NCI-H2107 (cell line): ENCODE data around the gene SYNJ2.

Experiments used
- DNase-seq: peaks from one replicate; lab custom pipeline; 2025; lab: John Stamatoyannopoulos, UW

SYNJ2 gene

DNA sequence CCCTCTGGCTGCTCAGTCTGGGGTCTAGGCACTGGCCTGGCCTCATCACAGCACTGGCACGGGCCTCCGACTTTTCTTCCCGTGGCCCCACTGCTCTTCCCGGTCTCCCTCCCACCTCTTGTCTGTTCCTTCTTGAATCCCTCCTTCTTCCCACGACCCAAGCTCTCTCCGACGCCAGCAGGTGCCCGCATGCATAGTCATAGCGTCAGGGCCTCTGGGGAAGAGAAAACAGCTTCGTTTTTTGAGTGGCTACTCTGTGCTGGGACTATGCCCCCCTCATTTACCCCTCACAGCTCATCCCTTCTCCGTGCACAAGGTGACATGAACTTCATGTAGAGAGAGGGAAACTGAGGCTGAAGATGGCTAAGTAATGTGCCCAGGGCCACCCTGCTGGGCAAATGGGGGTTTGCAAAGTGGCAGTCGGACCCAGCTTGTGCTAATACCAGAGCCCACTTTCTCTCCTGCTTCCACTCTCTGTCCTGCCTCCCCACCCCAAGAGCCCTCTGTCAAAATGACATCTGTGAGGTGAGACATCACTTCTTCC lies 59.2 kb downstream of the SYNJ2 start:
- DNase-seq = no peak

DNA sequence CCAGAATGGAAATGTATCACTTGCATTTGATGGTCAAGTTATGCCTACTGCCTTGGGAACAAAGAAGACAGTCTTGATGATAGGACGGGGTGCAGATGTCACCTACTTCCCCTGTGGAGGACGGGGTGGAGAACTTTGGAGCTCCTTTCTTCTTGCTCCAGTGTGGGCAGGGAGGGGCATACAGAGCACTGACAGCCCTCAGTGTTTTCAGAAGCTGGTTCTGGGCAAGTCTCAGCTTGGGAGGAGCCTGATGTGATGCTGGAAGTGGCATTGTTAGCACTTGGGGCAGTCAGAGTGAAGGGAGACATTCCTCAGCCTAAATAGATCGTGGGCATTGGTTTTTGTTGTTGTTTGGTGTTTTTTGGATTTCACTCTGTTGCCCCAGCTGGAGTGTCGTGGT lies 59.7 kb downstream of the SYNJ2 start:
- DNase-seq = no peak

DNA sequence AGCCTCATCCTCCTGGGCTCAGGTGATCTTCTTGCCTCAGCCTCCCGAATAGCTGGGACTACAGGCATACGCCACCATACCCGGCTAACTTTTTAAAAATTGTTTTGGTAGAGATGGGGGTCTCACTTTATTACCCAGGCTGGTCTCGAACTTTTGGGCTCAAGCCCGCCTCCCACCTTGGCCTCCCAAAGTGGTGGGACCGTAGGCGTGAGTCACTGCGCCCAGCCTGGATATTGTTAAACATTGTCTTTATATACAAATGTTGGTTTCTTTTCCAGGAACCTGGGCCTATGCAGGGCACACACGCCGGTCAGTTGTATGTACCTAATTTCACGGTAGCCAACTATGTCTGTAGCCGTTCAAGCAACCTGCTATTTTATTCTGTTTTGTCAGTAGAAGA lies 60.1 kb downstream of the SYNJ2 start:
- no peak for DNase-seq

DNA sequence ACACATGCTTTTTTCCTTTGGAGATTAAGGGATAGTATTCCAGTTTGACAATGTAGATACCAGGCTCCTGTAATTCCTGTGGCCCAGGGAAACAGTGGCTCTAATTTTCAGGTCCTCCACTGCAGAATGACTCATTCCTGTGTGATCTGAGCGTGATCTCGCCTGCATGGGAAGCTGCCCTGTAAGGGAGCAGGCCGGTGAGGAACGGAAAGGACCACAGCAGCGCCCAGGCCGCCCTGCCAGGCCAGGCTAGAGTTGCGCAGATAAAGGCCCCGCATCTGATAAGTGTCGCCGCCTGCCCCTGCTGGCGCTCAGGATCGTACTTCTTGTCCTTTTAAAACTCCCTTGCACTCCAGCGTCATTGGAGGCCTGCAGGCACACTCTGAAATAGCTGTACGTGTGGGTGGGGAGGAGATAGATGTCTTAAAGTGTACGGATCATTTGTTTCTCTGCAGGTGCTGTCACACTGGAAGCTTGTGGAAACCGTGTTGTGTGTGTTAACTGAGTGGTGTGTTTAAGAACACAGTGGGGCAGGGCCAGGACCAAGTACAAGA lies 60.7 kb downstream of the SYNJ2 start:
- DNase-seq = no peak

DNA sequence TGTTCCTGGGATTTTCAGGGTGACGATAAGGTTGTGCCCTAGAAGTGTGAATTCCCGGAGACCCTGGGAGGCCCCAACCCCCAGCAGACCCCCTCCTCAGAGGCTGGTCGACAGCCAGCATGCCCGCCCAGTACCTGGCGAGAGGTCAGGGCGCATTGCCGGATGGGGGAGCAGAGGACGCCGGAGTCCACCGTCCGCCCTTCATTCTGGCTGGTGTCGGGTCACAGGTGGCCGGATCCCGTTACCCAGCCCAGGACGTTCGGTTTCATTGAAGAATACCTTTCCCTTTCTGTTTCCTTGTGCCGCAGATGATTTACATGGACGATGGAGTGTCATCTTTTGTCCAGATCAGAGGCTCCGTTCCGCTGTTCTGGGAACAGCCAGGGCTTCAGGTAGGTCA lies 61.3 kb downstream of the SYNJ2 start:
- DNase-seq = no peak

DNA sequence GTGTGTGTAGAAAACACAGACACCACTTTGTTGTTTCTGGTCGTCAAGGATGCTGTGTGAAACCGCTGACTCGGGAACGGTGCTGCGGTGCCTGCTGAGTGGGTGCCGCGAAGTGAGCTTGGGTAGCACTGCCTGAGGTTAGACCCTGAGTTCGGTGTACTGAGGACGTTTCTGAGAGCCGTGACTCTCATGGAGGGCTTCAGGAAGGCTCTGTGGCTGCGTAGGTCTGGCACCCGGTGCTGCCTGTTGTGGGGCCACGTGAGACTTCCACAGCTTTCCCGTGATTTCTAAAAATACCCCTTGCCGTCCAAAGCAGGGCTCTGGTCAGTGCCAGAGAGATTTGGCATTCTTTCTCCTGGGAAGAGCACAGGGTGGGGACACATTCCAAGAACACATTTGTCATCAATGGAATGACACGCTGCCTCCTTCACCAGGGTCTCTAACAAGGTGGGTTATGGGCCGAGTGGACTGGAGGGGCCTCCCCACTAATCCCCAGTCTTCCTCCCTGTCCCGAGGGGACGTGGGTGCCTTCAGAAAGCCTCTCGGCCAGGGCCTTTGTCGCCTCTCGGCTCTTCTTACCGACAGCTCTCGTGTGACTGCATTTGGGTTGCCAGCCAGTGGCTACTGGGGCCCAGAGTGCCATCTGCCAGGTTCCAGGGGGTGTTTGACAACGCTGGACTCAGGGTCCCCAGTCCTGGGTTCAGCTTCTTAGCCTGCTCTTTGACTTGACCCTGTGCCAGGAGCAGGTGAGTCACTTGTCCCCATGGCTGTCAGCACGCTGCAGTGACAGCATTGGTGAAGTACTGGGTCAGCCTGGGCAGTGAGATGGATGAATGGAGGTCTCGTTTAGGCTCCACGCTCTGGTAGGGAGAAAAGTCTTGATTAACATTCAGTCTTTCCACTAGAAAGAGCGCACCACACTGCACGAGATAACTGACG lies 62.2 kb downstream of the SYNJ2 start:
- no peak for DNase-seq

DNA sequence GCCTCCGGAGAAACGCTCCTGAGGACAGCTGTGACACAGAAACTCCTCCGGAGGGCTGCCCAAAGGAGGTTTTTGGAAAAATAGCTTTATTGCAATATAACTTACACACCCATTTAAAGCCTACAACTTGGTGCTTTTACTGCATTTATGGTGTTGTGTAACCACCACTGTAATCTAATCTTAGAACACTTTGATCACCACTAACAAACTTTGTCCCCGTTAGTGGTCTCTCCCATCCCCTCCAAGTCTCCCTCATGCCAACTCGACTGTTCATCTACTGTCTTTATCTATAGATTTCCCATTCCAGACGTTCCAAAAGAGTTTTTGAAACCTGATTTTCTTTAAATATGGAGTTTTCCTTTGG lies 62.8 kb downstream of the SYNJ2 start:
- DNase-seq = no peak

DNA sequence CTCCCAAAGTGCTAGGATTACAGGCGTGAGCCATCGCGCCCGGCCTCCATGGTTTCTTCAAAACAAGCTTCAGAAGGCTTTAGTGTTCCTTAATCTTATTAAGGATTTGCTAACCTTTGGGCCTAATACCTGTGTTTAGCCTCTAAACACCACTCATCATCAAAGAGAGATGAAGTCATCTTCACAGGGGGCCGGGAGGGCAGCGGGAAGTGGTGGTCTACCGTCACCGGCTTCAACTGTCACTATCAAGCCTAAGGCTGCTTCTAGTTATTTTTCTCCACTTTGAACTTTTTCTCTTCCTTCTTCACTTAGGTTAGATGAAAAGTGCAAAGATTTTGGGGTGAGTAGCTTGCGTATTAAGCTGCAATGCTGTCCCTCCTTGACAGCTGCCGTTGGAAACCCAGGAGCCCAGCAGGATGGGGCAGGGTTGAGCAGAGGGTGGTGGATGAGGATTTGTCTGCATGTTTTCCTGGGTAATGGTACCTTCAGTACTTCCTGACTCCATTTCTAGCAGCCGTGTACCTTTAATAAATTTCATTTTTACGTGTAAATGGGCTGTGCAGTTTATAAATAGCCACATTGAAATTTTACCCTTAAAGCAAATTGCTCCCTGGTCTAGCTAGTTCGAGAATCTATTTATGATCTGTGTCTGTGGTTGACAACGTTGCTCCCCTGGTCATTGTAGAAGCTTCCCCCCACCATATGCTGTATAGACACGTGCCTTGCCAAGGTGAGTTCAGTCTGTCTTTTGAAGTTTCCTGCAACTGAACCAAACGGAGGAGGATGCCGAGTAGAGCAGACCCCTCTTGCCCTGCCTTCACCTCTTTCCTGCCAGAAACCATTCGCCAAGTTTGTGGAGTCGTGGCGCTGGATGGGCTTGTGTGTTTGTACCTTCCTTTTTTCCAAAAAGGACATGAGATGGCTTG lies 64.8 kb downstream of the SYNJ2 start:
- no peak for DNase-seq

DNA sequence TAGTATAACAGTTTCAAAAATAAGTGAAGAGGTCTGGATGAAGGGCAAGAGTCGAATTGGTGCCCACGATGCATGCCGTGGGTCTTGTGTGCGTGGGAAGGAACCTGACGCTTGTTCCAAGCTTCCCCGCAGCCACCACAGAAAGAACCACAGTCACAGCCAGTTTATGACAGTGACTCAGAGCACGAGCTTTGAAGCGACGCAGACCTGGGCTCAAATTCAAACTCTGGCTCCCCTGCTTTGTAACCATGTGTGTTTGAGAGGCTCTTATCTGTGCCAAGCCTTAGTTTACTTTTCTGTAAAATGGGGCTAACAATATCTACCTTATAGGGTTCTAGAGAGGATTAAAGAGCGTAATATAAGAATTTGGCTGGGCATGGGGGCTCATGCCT lies 65.5 kb downstream of the SYNJ2 start:
- DNase-seq = no peak

DNA sequence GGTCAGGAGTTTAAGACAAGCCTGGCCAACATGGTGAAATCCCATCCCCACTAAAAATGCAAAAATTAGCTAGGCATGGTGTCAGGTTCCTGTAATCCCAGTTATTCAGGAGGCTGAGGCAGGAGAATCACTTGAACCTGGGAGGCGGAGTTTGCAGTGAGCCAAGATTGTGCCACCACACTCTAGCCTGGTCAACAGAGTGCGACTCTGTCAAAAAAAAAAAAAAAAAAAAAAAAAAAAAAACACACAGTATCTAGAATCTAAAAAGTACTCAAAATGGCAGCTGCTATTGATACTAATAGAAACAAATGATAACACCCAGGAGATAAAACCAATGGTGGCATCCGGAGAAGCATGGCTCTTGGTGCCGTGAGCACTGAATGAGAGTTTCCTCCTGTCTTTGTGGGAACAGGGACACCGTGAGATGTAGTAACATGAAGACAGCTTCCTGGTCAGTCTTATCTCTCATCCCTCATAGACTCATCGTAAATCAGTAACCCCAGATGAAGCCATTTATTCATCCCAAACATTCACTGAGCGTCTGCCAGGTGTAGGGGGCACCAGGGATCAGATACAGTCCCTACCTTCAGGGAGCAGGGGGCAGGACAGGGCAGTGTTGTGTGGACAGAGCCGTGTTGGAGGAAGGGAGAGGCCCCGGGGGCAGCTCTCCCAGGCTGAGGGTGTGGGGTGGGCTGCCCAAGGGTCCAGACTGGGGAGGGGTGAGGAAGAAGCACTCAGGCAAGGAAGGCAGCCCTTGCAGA lies 66.1 kb downstream of the SYNJ2 start:
- DNase-seq = no peak

DNA sequence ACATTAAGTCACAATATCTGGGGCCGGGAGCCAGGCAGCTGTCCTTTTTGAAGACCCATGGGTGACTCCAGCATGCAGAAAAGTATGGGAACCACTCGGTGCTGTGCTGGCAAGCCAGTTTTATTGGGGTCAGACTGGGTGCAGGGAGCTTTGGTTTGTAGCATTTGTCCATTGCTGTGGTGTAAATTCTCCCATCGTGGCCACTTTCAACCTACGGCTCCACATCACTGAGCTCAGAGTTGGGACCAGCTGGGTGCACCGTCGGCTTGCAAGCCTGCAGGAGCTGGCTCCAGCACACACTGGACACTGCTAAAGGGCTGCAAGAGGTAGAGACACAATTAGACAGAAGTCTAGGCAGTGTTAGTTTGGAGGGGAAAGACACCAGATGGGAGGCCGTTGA lies 66.9 kb downstream of the SYNJ2 start:
- no peak for DNase-seq

DNA sequence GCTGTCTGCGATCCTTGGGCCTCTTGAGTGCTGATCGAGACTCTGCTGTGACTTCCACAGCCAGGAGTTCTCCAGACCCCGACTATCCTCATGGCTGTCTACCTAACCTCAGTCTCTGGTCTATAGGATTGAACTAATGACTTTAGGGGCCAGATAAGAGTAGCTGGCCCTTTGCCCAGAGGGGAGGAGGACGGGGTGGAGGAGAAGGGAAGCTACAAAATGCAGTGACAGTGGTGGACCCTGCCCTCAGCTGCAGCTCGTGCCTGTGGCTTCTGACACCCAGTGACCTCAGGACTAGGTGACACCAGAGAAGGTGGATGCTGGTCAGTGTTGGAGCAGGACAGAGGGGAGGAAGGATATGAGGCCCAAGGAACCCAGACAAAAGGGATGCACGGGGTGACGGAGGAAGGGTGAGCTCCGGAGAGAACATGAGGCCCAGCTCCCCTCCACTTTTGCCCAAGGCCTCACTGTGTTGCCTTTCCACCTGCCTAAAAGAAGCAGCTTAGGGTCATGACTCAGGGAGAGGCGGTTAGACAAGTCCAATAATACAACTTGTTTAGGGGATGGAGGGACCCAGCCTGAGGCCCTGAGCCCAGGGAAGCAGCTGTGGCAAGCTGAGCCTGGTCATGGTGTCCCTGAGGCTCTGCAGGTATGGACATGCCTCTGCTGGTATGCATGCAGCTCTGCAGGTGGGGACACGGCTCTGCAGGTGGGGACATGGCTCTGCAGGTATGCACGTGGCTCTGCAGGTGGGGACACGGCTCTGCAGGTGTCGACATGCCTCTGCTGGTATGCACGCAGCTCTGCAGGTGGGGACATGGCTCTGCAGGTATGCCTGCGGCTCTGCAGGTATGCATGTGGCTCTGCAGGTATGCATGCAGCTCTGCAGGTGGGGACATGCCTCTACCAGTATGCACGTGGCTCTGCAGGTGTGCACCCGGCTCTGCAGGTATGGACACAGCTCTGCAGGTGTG lies 67.7 kb downstream of the SYNJ2 start:
- DNase-seq = no peak

DNA sequence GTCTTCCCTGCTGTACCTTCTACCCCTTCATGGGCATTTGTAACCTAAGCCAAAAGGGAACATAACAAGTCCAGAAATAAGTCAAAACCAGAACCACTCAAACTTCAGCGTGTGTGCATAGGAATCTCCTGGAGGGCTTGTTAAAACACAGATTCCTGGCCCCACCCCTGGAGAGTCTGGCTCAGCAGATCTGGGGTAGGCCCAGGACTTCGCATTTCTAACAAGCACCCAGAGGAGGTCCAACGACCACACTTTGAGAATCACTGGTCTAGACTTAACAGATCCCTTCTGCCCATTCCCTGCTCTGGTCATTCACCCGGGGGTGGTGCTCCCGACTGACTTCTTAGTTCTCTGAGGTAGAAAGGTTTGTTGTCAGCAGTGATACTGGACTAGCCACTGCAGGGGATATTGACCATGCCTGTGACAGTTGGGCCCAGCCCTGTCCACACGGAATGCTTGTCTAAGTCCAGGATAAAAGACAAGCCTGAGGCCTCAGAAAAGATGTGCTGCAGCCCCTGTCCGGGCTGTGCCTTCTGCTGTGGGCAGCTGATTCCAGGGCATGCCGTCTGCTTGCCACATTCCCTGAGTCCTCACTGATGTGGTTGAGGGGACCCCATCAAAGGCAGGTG lies 68.6 kb downstream of the SYNJ2 start:
- DNase-seq = no peak

DNA sequence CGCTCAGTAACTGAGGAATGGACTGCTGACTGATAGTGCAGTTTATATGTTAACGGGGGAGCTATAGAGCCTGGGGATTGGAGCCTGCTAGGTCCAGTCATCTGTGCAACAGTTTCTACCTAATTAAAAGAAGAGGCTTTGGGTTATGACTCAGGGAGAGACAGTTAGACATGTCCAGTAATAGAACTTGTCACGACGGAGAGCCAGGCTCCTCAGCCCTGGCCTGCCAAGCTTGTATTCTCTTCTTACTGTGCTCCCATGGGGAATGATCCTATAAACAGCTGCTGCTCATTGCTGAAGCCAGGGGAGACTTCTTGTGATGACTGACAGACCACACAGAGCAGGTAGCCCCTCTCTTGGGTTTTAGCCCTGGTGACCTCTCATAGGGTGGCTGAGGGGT lies 69.3 kb downstream of the SYNJ2 start:
- no peak for DNase-seq

DNA sequence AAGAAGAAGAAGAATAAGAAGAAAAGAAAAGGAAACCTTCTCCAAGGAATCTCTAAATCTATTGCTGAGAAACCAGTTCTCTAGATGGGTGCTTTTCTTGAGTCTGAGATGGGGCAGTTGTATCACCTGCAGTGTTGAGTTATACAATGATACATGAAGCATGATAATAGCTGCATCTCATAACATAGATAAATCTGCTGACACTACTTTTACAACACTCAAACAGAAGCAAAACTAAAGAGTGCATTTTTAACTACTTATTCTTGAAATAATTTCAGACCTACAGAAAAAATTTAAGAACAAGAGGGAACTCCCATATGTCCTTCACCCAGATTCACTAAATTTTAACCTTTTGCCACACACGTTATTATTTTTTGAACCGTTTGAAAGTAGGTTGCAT lies 70.3 kb downstream of the SYNJ2 start:
- no peak for DNase-seq

DNA sequence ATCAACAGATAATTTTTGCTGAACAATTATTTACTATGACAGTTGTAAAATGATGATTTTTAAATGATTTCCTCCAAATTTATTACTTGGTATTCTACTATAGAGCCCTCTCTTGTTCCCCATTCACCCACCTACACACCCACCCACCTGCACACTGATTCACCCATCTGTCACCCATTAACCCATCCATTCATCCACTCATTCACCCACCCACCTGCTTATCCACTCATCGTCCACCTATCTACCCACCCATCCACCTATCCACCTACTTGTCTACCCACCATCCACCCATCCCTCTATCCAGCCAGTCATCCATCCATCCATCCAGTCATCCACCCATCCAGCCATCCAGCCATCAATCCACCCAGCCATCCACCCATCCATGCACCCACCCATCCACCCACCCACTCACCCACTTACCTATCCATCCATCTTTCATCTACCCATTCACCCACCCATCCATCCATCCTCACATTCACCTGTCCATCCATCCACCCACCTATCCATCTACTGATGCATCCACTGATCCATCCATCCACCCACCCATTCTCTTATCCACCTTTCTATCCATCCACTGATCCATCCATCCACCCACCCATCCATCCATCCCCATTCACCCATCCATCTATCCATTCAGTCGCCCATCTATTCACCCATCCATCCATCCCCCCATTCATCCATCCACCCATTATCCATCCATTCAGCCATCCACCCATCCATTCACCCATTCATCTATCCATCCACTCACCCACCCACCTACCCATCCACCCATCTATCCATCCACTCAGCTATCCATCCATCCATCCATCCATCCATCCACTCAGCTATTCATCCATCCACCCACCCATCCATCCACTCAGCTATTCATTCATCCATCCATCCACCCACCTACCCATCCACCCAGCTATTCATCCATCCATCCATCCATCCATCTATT lies 72.0 kb downstream of the SYNJ2 start:
- no peak for DNase-seq

DNA sequence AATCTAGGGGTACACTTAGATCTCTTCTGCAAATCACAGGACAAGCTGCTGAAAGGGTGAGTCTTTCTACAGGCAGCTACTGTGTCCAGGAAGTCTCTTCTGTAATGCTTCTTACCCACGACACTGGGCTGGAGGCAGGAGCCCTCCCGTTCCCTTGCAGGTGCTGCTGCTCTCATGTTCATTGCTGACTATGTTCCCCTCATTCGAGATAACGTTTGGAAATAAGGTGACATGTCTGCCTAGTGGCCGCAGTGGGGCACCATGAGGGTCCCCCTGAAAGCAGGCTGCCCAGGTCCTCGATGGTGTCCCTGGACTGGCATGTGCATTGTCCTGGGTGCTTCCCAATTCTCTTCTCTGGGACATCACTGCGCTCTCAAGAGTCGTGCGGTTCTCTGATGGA lies 74.7 kb downstream of the SYNJ2 start:
- no peak for DNase-seq

DNA sequence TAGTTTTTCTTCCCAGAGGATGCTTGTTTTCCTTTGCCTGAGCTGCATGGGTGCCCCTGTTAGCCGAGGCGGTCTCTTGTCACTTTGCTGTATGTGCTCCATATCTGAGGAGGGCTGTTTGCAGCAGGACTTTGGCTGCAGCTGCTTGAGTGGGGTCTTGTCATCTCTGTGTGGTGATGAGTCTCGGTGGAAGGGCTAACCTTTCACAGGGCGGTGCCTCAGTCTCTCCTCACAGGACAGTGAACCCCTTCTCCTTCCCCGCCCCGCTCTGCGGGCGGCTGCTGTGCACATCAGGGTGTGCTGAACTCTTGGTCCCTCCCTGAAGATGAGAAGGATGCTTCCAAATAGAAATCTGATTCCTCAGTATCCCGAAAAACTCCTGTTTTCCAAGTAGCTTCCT lies 75.1 kb downstream of the SYNJ2 start:
- no peak for DNase-seq
